NCI-H2196 (cell line): ENCODE data around the gene AHCY.
A peak's percentile ranks its signal among the peaks of the same experiment; 100 is the strongest.

Experiments
- DNase-seq: peaks from one replicate; lab custom pipeline; 2025; ENCODE audit not compliant: unreplicated experiment; lab: John Stamatoyannopoulos, UW

The AHCY gene

DNA sequence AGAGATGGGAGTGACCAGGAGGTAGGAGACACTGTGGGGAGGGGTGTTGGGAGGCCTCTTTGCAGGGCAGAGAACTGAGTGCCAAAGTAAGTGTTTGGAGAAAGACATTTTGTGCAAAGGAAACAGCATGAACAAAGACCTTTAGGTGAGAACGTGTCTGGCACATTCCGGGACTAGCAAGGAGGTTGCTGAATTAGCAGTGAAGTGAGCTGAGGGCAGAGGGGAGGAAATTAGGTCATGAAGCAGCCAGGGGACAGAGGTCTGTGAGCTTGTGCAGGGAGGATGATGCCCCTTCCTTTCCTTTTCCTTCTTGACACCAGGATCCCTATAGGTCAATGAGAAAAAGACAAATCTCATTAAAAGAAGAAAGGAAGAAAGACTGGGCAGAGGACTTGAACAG lies 21.4 kb upstream of the AHCY start:
- no peak for DNase-seq

DNA sequence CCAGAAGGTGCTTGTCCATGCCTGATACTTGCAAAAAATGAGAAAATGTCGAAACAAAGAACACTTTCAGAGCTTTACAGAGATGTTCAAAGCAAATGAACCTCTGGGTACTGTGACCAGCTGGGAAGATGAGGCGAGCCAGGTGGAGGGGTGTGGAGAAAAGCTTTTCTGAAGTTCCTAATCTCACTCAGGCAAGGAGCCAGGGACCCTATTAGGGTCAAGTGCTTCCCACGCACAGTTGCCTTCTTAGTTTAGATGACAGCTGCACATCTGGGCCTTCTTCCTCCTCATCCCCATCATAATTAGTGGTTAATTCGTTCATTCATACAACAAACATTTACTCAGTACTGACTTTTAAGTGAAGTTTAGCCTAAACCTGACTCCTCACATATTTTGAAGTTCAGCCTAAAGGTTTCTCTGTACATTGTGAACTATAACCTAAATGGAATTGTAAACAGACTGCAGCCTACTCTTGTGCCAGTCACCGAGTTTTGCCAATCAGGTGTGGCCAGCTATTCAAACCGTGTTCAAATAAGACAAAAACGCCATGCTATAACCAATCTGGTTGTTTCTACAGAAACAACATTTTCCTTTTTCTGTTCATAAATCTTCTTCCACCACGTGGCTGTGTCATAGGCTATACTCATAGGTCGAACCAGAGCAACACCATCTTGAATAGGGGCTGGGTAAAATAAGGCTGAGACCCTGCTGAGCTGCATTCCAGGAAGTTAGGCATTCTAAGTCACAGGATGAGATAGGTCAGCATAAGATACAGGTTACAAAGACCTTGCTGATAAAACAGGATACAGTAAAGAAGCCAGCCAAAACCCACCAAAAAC lies 19.3 kb upstream of the AHCY start:
- no peak for DNase-seq

DNA sequence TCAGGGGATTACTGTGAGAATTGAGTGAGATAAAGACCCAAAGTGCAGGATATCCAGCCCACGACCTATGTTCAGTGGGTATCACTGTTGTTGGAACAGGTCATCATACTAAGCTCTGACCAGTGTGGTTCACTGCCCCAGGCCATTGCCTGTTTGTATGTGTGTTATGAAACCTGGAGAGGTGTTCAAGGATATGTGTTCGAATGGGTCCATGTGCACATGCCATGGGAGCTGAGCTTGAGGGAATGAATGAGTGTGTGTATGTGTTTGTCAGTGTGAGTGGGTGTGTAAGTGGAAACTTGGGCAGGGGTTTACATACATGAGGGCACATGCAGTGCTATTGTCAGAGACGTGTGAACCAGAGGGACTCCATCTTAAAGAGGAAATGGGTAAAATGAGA lies 17.7 kb upstream of the AHCY start:
- DNase-seq, result no peak

DNA sequence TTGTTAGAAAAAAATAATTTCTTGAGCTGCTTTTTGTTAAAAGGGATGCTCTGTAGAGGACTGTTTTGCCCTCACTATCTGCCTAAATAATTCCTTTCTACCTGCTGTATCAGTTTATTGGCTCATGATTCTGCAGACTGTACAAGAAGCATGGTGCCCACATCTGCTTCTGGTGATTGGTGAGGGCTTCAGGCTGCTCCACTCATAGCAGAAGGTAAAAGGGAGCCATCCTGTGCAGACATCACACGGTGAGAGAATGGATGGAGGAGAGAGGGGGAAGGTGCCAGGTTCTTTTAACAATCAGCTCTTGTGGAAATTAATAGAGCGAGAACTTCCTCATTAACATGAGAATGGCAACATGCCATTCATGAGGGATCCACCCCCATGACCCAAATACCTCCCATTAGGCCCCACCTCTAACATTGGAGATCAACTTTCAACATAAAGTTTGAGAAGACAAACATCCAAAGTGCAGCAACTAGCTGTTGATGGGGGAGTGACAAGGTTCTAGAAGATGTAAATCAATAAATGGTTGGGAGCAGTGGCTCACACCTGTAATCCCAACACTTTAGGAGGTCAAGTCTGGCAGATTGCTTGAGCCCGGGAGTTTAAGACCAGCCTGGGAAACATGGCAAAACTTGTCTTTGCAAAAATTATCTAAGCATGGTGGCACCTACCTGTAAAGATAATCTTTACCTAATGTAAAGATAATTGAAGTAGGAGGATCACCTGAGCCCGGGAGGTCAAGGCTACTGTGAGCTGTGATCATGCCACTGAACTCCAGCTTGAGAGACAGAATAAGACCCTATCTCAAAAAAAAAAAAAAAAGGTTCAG lies 15.7 kb upstream of the AHCY start:
- DNase-seq, result no peak

DNA sequence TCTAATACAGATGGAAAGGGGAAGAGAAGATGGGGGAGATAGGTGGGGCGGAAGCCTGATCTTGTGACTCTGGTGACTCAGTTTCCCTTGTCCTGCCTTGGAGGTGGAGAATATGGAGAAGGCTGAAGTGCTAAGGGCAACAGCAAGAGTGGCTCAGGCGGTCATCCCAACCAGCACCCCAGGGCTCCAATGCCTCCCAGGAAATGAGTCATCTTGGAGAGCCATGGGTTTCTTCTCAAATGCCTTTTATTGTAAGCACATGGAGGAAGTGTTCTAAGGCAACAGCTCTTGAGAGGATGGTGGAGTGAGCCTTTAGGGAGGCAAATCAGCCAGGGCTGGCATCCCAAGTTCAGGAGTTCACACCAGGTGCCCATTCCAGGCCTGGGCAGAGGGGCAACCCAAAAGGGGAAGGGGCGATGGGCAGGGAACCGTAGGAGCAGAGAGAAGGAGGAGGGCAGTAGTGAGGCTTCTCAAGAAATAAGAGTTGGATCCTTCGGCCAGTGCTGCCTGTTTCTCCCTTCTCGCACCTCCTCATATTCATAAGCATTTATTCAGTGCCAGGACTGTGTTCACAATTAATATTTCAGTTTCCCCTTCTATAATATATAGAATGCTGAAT lies 13.2 kb upstream of the AHCY start:
- no peak for DNase-seq

DNA sequence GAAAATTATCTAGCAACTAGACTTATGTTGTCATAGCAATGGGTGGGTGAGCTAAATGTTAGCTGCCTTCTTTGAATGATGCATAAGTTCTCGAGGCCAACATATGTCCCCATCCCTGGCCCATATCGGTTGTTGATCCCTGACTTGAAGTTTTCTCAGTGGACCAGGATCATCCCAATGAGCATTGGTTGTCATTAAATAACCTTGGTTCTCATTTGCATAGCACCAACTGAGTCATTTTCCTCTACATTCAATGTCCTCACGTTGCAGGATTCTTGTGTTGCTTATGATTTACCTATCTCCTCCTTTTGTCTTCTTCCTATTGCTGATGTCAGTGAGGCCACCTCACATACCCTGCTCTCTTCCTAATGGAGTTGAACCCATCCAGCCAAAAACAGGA lies 12.1 kb upstream of the AHCY start:
- no peak for DNase-seq

DNA sequence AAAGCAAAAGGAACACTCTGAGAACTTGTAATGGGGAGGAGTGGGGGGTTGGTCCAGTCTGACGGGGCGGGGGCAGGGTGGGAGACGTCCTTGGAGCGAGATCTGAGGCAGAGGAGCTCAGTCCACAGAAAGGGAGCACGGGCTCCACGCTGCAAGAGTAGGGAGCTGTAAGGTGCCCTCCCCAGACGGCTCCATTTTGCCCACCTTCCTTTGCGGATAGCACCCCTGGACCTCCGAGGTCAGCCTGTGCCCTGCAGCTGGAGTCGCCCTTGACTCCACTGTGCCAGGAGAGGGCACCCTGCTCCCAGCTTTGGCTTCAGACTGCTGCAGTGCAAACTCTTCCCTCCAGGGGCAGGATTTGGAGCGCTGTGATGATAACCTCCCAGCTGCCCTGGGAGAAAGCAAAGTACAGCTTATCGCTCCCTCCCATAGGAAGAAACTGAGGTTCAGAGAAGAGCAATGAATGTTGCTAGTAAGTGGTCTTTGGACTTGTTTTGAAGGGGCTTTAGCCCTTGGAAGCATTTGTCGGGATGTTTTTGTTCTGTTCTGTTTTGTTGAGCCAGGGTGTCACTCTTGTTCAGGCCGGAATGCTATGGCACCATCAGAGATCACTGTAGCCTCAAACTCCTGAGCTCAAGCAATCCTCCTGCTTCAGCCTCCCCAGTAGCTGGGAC lies 9.5 kb upstream of the AHCY start:
- DNase-seq, result peak; percentile 91

DNA sequence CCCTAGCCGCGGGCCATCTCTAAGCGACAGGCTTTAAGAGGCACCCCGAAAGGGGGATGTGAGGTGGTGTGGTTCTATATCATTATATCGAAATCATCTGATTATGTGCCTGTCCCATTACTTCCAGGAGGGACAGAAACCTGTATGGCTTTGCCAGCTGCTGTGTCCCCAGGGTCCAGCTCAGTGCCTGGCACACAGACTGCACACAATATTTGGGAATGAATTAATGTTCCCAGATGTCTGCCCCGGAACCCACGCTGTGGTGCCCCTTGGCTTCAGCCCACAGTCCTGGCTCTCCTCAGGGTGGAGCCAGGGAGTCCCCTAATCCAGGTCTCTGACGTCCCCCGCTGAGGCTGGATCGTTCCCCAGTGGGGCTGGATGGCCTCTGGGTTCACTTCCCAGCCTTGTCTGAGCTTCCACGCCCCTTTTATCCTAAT lies 8.9 kb upstream of the AHCY start:
- DNase-seq, result no peak

DNA sequence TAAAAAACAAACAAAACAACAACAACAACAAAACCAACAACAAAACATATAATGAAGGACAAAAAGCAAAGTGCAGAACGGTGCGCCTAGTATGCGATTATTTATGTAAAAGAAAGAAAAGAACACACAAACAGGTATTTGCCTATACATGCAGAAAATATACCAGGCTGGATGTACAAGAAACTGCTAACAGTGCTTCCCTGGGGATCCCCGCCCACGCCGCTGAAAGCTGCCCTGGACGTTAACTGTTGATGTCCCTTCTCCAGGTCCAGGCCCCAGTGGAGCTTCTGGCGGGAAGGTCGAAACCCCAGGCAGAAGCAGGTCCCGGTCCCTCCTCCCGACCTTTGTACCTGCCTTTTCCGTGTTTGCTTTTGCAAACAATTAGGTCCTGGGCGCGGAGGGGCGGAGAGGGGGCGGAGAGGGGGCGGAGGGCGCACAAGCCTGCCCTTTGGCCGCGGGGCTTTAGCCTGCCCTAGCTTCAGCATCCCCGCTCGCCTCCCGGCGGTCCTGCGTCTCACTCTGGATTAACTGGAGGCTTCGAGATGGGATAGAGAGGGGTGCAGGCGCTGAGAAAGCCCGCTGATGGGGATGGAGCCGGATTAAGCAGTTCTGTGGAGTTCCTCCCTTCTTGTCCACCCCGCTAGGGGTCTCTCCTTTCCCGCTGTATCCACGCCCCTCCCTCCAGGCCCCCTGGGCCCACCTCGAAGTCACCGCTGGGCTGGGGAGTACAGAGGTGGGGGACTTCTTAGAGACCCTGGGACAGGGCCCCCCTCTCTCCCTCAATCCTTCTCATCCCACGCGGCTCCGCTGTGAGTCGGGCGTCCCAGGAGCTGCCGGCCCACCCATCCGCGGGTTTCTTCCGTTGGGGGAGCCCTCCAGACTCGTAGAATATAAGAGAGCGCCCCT lies 8.2 kb upstream of the AHCY start:
- no peak for DNase-seq

DNA sequence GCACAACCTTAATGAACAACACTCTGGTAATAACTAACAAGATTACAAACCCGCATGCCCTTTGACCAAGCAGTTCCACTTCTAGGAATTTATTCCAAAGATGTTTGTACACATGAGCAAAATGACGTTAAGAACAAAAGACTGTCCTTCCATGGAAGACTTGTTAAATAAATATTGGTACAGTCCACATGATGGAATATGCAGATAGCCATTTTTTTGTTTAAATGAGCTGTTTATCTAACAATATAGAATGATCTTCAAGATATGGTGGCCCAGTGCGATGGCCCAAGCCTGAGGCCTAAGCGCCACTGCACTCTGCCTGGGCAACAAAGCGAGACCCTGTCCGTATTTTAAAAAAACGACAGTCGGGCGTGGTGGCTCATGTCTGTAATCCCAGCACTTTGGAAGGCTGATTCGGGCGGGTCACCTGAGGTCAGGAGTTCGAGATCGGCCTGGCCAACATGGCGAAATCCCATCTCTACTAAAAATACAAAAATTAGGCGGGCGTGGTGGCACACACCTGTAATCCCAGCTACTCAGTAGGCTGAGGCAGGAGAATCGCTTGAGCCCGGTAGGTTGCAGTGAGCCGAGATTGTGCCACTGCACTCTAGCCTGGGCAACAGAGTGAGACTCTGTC lies 7.4 kb upstream of the AHCY start:
- DNase-seq, result no peak

DNA sequence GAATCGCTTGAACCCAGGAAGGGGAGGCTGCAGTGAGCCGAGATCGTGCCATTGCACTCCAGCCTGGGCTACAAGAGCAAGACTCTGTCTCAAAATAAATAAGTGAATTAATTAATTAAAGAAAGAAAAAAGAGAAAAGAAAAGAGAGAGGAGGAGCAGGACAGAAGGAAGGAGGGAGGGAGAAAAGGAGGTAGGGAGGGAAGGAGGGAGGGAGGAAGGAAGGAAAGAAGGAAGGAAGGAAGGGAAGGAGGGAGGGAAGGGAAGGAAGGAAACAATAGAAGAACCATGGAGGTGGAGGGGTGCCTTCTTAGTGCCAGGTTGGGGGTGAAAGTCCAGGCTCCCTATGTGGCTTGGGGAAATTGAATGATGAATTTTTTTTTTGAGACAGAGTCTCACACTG lies 6.5 kb upstream of the AHCY start:
- no peak for DNase-seq

DNA sequence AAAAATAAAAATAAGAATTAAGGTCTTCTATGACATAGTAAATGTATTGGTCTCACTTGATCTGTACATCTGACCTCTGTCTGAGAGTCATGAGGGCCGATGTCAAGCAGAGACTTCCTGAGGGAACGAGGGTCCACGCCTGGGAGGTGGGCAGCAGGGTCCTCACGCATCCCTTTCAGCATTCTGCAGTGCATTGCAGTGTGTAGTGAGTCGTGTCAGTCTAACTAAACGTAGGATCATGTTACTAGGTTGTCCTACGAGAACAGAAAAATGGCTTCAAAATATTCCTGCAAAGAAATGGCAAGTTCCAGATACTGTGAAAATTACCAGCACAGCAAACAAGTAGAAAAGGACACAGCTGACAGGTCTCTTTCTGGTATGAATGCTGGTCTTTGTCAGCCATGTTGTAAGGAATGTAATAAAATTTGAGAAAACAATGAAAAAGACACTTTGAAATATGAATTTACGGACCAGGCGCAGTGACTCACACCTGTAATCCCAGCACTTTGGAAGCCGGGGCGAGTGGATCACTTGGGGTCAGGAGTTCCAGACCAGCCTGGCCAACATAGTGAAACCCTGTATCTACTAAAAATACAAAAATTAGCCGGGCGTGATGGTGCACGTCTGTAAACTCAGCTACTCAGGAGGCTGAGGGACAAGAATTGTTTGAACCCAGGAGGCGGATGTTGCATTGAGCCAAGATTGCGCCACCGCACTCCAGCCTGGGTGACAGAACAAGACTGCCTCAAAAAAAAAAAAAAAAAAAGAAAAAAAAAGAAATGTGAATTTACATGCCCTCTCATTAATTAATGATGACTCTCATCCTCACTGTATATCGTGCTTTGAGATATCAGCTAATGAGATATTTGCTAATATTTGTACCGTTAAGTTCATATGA lies 2.4 kb upstream of the AHCY start:
- no peak for DNase-seq

DNA sequence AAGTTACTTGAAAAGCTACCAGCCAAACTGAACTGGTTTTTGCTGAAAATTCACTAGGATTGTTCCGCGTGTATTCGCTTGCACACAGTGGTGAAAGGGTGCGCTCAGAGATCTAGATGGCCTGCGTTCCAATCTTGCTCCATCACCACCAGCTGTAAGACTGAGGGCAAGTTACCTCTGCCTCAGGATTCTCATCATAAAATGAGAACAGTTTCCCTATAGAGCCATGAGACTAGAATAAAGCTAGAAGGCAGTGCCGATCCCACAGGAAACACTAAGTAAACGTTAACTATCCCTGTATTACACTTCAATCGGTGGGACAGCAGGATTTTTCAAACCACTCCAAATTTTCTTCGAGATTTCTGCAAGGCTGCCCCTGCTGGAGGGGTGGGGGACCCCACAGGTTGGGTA lies 838 bp downstream of the AHCY start:
- DNase-seq, result no peak

DNA sequence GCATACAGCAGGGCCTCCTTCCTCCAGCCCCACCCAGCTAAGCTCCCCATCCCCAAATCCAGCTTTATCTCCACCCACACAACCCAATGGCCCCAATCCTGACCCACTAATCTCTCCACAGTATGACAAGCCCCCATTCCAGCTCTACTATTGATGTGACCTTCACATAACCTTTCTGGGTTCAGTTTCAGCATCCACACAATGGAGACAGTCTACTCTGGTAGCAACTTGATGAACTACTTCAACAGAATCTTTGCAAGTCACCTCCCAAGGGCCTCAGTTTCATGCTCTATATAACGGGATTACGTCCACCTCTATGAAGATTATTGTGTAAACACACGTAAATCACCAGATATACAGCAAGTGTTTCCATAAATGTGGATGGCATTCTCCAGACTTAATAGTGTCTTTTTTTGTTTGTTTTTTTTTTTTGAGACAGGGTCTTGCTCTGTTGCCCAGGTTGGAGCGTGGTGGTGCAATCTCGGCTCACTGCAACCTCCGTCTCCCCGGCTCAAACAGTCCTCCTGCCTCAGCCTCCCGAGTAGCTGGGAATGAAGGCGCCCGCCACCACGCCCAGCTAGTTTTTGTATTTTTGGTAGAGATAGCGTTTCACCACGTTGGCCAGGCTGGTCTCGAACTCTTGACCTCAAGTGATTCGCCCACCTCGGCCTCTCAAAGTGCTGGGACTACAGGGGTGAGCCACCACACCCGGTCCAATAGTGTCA lies 1.4 kb downstream of the AHCY start:
- no peak for DNase-seq

DNA sequence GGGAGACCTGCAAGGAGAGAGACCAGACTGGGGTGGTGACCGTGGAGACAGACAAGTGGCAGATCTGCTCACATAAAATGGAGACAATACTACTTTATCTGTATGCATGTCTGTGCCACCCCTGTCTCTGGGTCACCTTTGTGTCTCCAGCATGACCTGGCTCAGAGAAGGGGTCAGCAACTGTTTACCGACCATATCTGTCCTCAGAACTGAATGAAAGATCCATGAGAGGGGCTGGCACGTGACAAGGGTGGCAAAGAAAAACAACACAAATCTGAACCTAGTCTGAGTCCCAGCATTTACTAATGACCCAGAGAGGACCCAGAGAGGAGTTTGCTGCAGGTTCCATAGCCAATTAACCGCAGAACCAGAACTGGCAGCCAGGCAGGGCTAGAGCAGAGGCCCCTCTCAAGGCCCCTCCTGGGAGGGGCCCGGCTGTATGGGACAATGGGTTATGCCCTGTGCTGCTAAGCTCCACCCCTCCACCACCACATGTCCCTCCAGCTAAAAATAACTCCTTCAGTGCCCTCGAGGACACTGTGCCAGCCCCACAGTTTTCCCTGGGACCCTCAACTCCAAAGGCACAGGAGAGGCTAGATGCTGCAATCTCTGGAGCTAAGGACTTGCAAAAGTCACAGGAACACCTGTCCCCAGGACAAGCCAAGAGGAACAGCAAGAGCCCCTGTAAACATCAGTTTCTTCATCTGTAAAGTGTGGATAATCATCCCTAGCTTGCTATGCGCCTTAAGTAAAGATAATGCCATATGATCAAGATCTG lies 2.2 kb downstream of the AHCY start:
- no peak for DNase-seq

DNA sequence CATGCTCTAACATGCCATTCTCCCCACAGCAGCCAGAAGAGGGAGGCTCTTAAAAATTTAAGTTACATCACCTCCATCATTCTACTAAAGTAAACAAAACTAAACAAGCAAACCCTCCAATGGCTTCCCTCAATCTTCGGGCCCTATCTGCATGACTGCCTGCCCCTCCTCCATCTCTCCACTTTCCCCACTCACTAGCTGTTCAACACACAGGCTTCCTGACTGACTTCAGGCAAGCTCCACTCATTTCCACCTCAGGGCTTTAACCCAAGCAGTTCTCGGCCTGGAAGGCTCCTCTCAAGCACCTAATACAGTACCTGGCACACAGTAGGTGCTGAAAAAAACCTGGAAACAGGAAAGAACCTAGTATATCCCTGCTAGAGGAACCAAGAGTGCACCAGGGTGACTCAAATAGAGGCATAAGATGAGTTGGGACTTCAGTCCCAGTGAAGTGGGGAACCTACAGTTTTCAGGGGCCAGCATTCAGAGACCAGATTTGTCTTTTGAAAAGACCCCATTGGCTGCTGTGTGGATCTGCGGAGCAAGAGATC lies 2.8 kb downstream of the AHCY start:
- DNase-seq, result peak; percentile 46
